Measurements from ENCODE around the gene ANO8. TPM values are rescaled to one million over a fixed set of nuclear protein-coding genes. Genes with fewer than 3 reads are reported as not detected.

ANO8 gene
- total and polyA plus RNA-seq, 7 donors = 1.5 to 14.3 (median 11.9) TPM

- ATAC-seq = peak; percentile 72 to 80 (median 77)
- WGBS, 3 donors = 0 to 1% (median 0%) methylated on average over 55 of the region's 55 CpGs
- H3K4me1 ChIP-seq = peaks cover 39% of the 10 kb centered on the region
- peak; percentile 96 to 98 for DNase-seq
- H3K36me3 ChIP-seq (ENCODE audit: insufficient read depth in 1 of 2, low read depth in 1 of 2) = peaks cover 0 to 6% of the 10 kb centered on the region in 2 donors
- intact Hi-C loops (cut with DNase I) = no loop called here
- no peaks in the 10 kb centered on the region for H3K27me3 ChIP-seq (ENCODE audit: insufficient read depth in 3 of 3, low read length in 2 of 3)
- peak; percentile 74 for TF ChIP-seq CTCF (IDR thresholded peaks at IDR 0.05)
- peak within 1 kb of the TSS; percentile 88 for H3K27ac ChIP-seq
- peak within 1 kb of the TSS; percentile 79 for H3K4me3 ChIP-seq
- H3K9me3 ChIP-seq = no peaks in the 10 kb centered on the region
Measured at GRCh38 chr19:17305517-17306284, 29.0 kb downstream of the ANO8 start, which contains the start of gene MRPL34. MRPL34 (plus strand) TSS chr19:17305872; CDS start chr19:17305893, 21 bp downstream.

GRCh38 chr19:17305216-17305516 lies 29.5 kb downstream of the ANO8 start:
- no peaks in the 10 kb centered on the region for H3K9me3 ChIP-seq
- peaks cover 0 to 7% of the 10 kb centered on the region in 2 donors for H3K36me3 ChIP-seq (ENCODE audit: insufficient read depth in 1 of 2, low read depth in 1 of 2)
- intact Hi-C loops (cut with DNase I) = no loop called here
- TF ChIP-seq CTCF (IDR thresholded peaks at IDR 0.05) = no peak
- no peak for DNase-seq
- no peak for ATAC-seq
- peaks cover 33% of the 10 kb centered on the region for H3K4me1 ChIP-seq
- no peaks in the 10 kb centered on the region for H3K27me3 ChIP-seq (ENCODE audit: insufficient read depth in 3 of 3, low read length in 2 of 3)
- WGBS, 3 donors = 1 to 2% (median 1%) methylated on average over 7 of the region's 7 CpGs
- H3K4me3 ChIP-seq = peak overlapping the region; percentile 79
- peak overlapping the region; percentile 88 for H3K27ac ChIP-seq

GRCh38 chr19:17304386-17305215 lies 30.1 kb downstream of the ANO8 start:
- Histone ChIP-seq H3K4me3 (no peak overlapping the region), H3K9me3 (no peaks in the 10 kb centered on the region), H3K27ac (peak overlapping the region; percentile 88), H3K36me3 (ENCODE audit: insufficient read depth in 1 of 2, low read depth in 1 of 2) (peaks cover 0 to 7% of the 10 kb centered on the region in 2 donors), H3K27me3 (ENCODE audit: insufficient read depth in 3 of 3, low read length in 2 of 3) (no peaks in the 10 kb centered on the region), H3K4me1 (peaks cover 32% of the 10 kb centered on the region)
- ATAC-seq (no peak), DNase-seq (no peak)
- no peak for TF ChIP-seq CTCF (IDR thresholded peaks at IDR 0.05)
- intact Hi-C loops (cut with DNase I) = no loop called here
- 48 to 55% (median 52%) methylated on average over 12 of the region's 12 CpGs for WGBS, 3 donors

GRCh38 chr19:17303940-17304267 lies 30.8 kb downstream of the ANO8 start:
- no peak for DNase-seq
- H3K27me3 ChIP-seq (ENCODE audit: insufficient read depth in 3 of 3, low read length in 2 of 3) = no peaks in the 10 kb centered on the region
- TF ChIP-seq CTCF (IDR thresholded peaks at IDR 0.05) = no peak
- H3K4me3 ChIP-seq = peak overlapping the region; percentile 93
- no peaks in the 10 kb centered on the region for H3K9me3 ChIP-seq
- intact Hi-C loops (cut with DNase I) = no loop called here
- whole genome bisulfite sequencing, 3 donors = 33 to 48% (median 48%) methylated on average over 12 of the region's 12 CpGs
- H3K27ac ChIP-seq = peak overlapping the region; percentile 86
- H3K36me3 ChIP-seq (ENCODE audit: insufficient read depth in 1 of 2, low read depth in 1 of 2) = peaks cover 0 to 7% of the 10 kb centered on the region in 2 donors
- peak in 1 of 4 donors; percentile 5 for ATAC-seq
- peaks cover 32% of the 10 kb centered on the region for H3K4me1 ChIP-seq

Data from psoas muscle (tissue), 8 donors.